GM19025 (cell line): ENCODE data around the gene LIME1.

ENCODE experiments used
- ATAC-seq: cut with Tn5 transposase; IDR thresholded peaks from one replicate; pipeline ENCODE4 v1.9.1; 2021; ENCODE audit warnings: mild to moderate bottlenecking, low read depth, moderate library complexity; ENCODE audit not compliant: unreplicated experiment

LIME1 gene

GRCh38 chr20:63696628-63697356 is 39.7 kb upstream of the LIME1 start, which contains the start of gene TNFRSF6B:
Gene TNFRSF6B (plus strand): TSS chr20:63696652. CDS start chr20:63696768, 116 bp downstream.
- ATAC-seq = no peak

DNA sequence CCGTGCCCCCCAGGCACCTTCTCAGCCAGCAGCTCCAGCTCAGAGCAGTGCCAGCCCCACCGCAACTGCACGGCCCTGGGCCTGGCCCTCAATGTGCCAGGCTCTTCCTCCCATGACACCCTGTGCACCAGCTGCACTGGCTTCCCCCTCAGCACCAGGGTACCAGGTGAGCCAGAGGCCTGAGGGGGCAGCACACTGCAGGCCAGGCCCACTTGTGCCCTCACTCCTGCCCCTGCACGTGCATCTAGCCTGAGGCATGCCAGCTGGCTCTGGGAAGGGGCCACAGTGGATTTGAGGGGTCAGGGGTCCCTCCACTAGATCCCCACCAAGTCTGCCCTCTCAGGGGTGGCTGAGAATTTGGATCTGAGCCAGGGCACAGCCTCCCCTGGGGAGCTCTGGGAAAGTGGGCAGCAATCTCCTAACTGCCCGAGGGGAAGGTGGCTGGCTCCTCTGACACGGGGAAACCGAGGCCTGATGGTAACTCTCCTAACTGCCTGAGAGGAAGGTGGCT is 39.1 kb upstream of the LIME1 start:
- ATAC-seq = no peak

DNA sequence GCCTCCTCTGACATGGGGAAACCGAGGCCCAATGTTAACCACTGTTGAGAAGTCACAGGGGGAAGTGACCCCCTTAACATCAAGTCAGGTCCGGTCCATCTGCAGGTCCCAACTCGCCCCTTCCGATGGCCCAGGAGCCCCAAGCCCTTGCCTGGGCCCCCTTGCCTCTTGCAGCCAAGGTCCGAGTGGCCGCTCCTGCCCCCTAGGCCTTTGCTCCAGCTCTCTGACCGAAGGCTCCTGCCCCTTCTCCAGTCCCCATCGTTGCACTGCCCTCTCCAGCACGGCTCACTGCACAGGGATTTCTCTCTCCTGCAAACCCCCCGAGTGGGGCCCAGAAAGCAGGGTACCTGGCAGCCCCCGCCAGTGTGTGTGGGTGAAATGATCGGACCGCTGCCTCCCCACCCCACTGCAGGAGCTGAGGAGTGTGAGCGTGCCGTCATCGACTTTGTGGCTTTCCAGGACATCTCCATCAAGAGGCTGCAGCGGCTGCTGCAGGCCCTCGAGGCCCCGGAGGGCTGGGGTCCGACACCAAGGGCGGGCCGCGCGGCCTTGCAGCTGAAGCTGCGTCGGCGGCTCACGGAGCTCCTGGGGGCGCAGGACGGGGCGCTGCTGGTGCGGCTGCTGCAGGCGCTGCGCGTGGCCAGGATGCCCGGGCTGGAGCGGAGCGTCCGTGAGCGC is 38.5 kb upstream of the LIME1 start:
- no peak for ATAC-seq

DNA sequence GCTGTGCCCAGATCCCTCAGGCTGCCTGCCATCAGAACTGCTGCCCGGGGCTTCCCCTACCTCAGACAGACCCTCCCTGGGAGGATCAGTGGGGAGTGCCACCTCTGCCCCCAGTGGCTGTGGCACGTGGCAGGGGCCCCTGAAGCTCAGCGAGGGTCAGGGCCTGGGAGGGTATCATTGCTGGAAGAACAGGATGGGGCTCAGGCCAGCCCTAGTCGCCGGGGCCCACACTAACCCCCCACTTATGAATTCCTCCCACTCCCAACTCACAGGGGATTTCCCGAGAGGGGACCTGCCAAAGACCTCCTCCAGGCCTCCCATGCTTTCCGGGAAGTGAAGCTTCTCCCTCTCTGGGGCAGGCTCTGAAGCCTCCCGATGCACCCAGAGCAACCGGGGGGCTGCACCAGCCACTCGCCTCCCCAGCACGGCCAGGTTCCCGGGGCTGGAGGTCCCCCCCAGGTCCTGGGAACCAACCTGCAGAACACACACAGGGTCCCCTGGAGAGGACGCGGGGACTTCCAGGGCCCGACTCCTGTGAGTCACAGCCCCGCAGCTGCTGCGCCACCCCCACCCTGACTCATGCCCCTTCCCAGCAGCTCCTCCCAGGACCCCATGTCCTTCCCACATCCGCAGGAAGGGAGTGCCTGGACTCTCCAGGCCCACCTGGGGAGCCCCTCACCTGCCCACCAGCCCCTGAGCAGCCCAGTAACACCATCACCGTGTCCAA is 37.6 kb upstream of the LIME1 start:
- no peak for ATAC-seq

DNA sequence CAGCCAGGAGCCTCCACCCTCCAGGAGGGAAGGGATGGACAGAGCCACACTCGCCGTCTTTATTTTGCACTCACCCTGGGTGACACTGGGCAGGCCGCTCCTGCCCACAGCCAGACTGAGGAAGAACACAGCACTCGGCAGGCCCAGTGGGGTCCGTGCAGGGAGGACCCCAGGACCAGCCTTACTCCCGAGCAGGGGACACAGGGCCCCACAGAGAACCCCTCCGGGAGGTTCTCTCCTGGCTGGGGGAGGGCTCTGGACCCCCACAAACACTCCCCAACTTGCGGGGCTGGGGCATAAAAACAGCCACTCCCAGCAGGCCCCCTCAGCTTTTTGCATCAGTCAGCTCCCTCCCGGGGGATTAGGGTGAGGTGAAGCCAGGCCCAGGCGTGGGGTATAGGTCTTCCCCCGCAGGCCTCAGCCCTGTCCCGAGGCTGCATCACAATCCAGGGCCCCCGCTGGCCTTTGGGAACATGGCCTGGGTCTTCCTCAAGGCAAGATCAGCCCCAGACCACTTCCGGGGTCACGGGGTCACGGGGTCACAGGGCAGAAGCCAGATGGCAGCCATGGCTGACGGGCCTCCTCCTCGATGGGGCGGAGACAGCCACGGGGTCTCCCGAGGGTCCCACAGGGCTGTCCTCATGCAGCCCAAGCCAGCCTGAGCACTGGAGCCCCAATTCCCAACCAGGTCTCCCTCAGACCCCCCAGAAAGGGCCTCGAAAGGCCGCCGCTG is 36.8 kb upstream of the LIME1 start:
- no peak for ATAC-seq

- ATAC-seq = no peak
Observed at GRCh38 chr20:63700199-63701050, 36.0 kb upstream of the LIME1 start.

- no peak for ATAC-seq
Observed at GRCh38 chr20:63701051-63701328, 35.5 kb upstream of the LIME1 start.

DNA sequence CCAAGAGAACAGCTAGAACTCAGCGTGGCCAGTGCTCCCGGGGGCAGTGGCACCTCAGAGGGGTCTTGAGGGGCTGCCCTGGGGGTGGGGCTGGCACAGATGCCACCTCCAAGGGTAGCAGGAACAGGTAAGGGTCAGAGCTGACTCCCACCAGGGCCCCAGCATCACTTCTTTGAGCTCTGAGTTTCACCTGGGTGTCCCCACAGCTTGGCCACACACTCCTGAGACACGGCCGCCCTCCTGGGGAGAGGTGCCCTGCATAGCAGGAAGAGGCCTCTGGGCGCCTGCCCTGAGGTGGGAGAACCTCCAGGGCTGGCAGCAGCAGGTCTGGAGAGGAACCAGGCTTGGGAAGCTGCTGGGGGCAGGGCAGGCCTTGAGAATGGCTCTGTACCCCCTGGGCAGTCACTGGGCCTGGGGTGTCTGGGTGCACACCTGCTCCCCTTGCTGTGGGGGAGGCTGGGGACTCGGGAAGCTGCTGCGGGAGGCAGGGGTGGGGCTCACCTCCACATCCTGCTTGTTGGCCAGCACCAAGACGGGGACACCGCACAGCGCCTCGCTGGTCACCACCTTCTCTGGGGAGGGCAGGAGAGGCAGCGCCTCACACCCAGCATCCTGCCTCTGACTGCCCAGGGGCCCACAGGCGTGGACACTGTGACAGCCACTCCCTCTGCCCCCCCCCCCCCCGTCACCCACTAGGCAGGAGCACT is 35.0 kb upstream of the LIME1 start:
- ATAC-seq = no peak

GRCh38 chr20:63702036-63702665 is 34.3 kb upstream of the LIME1 start:
- ATAC-seq = no peak

DNA sequence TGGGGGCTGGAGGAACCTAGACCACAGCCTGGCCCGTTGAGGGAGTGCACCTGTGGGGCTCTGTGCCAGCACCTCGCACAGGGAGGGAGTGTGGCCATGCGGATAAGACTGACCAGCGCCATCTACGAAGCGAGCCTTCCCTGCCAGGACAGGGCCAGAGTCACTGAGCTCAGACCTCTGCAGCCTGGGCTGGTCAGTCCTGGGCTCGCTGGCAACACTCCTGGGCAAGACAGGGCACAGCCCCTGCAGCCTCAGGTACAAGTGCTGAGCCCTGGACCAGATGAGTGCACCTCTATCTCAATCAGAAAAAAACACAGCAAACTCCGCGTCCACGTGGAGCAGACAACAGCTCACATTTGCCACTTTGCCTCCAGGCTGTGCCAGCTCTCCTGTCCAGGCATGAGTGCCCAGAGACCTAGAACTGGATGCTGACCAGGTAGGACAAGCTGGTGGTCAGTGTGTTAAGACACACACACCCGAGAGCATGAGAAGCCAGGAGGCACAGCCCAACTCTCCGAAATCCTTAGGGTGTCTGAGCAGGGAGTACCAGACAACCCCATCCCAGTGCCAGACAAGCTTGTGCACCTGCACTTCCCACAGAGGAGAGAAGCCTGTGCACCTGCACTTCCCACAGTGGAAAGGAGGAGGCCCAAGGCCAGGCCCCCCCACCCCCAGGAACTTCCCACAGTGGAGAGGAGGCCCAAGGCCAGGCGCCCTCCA is 33.6 kb upstream of the LIME1 start:
- no peak for ATAC-seq

DNA sequence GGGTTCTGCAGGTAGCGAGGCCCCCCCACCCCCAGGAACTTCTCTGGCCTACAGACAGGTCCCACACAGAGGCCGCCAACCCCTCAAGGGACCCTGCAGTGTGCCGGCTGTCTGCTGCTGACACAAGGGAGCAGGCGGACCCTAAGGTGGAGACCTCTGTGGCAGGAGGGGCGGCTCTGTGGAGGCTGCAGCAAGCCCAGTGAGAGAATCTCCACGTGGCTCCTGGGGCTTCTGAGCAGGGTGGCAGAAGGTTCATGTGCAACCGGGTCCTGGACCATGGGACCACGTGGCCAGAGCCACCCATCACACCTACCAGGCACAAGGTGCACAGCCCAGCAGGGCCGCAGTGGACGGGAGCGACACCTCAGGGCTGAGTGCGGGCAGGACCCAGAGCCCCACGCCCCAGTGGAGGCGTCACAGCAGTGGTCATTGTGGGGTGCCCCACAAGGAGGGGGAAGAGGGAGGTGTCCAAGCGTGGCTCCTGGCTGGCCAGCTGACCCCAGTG is 32.9 kb upstream of the LIME1 start:
- no peak for ATAC-seq

GRCh38 chr20:63703976-63704748 is 32.3 kb upstream of the LIME1 start:
- ATAC-seq = no peak

GRCh38 chr20:63704749-63705117 is 31.7 kb upstream of the LIME1 start:
- no peak for ATAC-seq

- ATAC-seq = no peak
Observed at GRCh38 chr20:63705232-63706026, 31.0 kb upstream of the LIME1 start.

DNA sequence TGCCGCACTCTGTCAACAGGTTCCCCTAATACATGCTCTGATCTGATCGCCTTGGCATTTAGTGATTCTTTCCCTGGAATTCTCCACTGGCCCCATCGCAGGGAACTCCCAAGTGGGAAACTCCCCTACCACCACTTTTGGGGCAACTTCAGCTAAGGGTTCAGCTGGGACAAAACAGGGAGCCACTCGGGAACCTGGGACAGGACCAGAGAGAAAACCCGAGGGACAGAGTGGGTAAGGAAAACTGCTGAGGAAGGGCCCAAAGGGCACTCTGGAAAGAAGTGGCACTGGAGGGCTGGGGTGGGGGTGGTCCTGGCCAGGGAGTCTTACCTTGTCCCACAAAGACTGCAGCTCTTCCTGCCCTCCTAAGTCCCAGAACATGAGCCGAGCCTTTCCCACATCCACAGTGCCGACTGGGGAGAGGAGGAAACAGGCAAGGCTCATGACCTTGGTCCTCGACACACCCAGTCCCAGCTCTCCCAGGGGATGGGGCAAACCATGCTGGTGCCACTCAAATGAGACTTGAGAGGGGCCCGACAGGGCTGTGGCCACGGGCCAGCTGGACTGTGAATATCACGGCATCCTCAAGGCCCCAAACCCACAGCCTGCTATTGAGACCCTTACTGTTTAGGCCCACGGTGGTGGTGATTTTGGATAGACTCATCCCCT is 30.3 kb upstream of the LIME1 start:
- no peak for ATAC-seq
